WTC11 (cell line): ENCODE measurements around the gene EEF1AKMT3. TPM values are rescaled to one million over a fixed set of nuclear protein-coding genes. Genes with fewer than 3 reads are reported as not detected.

Source experiments
- ATAC-seq: fragments of 200-7000 bp; cut with Tn5 transposase; 2 replicates; pipeline ENCODE4 v1.10.0; 2021; ENCODE audit warnings: mild to moderate bottlenecking, moderate library complexity
- CTCF ChIA-PET: fragments of 300-600 bp; sonication (Branson Sonifier 250); formaldehyde crosslinking; loops from one replicate; lab custom pipeline; 2021; ENCODE audit warnings: antibody characterized with exemption; lab: Charles Lee
- POLR2A ChIA-PET: fragments of 350-600 bp; sonication (Branson Sonifier 250); formaldehyde crosslinking; loops from one replicate; lab custom pipeline; 2021; ENCODE audit warnings: antibody characterized with exemption; lab: Charles Lee
- DNase-seq: peaks from one replicate; pipeline ENCODE4 v3.0.0; 2021; ENCODE audit warnings: low spot score
- H3K27ac Mint-ChIP-seq: 2 replicates; pipeline ENCODE4 v1.8.0; 2021; ENCODE audit warnings: mixed read lengths
- H3K27me3 Mint-ChIP-seq: 2 replicates; pipeline ENCODE4 v1.8.0; 2021; ENCODE audit warnings: low read depth, mild to moderate bottlenecking, moderate library complexity, mixed read lengths
- H3K36me3 Mint-ChIP-seq: 2 replicates; pipeline ENCODE4 v1.8.0; 2021; ENCODE audit warnings: mixed read lengths
- H3K4me1 Mint-ChIP-seq: 2 replicates; pipeline ENCODE4 v1.8.0; 2022; ENCODE audit warnings: mixed read lengths
- H3K4me3 Mint-ChIP-seq: 2 replicates; pipeline ENCODE4 v1.8.0; 2021; ENCODE audit warnings: mild to moderate bottlenecking, moderate library complexity, mixed read lengths
- H3K9me3 Mint-ChIP-seq: 2 replicates; pipeline ENCODE4 v1.8.0; 2021; ENCODE audit warnings: mixed read lengths
- AFF4 ChIP-seq: sonication (generic); formaldehyde crosslinking; IDR thresholded peaks from 2 replicates; pipeline ENCODE4 v1.8.1; 2023; ENCODE audit warnings: mild to moderate bottlenecking, missing genetic modification reagents, borderline replicate concordance
- ATF1 ChIP-seq: sonication (generic); formaldehyde crosslinking; IDR thresholded peaks from 2 replicates; pipeline ENCODE4 v1.8.1; 2023; ENCODE audit warnings: mild to moderate bottlenecking, moderate library complexity, missing genetic modification reagents
- ATF2 ChIP-seq: sonication (generic); formaldehyde crosslinking; IDR thresholded peaks from 2 replicates; pipeline ENCODE4 v1.8.1; 2022; ENCODE audit warnings: low read depth, missing genetic modification reagents, borderline replicate concordance
- CBFB ChIP-seq: sonication (generic); formaldehyde crosslinking; IDR thresholded peaks from 2 replicates; pipeline ENCODE4 v1.8.1; 2022; ENCODE audit warnings: mild to moderate bottlenecking, low read depth, missing genetic modification reagents
- IRF1 ChIP-seq: sonication (generic); formaldehyde crosslinking; IDR thresholded peaks from 2 replicates; pipeline ENCODE4 v1.8.0; 2023; ENCODE audit warnings: missing genetic modification reagents
- MXD4 ChIP-seq: fragments of 250-450 bp; sonication (Bioruptor Pico); IDR thresholded peaks from 2 replicates; pipeline ENCODE4 v1.8.0; 2021; ENCODE audit warnings: mild to moderate bottlenecking, moderate library complexity, borderline replicate concordance
- NFYB ChIP-seq: sonication (generic); formaldehyde crosslinking; conservative IDR thresholded peaks from 2 replicates; pipeline ENCODE4 v1.8.0; 2022; ENCODE audit warnings: low read depth, missing genetic modification reagents
- NR2C2 ChIP-seq: sonication (generic); formaldehyde crosslinking; IDR thresholded peaks from 2 replicates; pipeline ENCODE4 v1.8.0; 2022; ENCODE audit warnings: mild to moderate bottlenecking, missing genetic modification reagents
- PRDM15 ChIP-seq: sonication (generic); formaldehyde crosslinking; IDR thresholded peaks from 2 replicates; pipeline ENCODE4 v1.8.0; 2022; ENCODE audit warnings: missing genetic modification reagents
- PRRX2 ChIP-seq: fragments of 250-450 bp; sonication (Bioruptor Pico); IDR thresholded peaks from 2 replicates; pipeline ENCODE4 v1.8.0; 2021; ENCODE audit warnings: mild to moderate bottlenecking
- TP53 ChIP-seq: sonication (generic); formaldehyde crosslinking; IDR thresholded peaks from 2 replicates; pipeline ENCODE4 v1.8.1; 2023; ENCODE audit warnings: mild to moderate bottlenecking, missing genetic modification reagents
- ZNF396 ChIP-seq: fragments of 250-450 bp; sonication (Bioruptor Pico); IDR thresholded peaks from 2 replicates; pipeline ENCODE4 v1.8.0; 2021; ENCODE audit warnings: mild to moderate bottlenecking, moderate library complexity, borderline replicate concordance
- ZNF416 ChIP-seq: fragments of 250-450 bp; sonication (Bioruptor Pico); IDR thresholded peaks from 2 replicates; pipeline ENCODE4 v1.9.0; 2021; ENCODE audit warnings: mild to moderate bottlenecking, inconsistent platforms
- total RNA-seq: library from RNA; stranded (reverse); gene quantifications from 3 replicates; pipeline ENCODE4 v1.2.3, GENCODE V29; 2021

EEF1AKMT3 gene
- total RNA-seq, 1 experiment from 2014 or later, result 3.2 TPM

GRCh38 chr12:57741844-57742738 lies 30.3 kb upstream of the EEF1AKMT3 start (continued):
- TF ChIP-seq PRDM15 (no peak), ATF2 (CRISPR knock-in tag) (no peak), PRRX2 (CRISPR knock-in tag) (no peak), ZNF396 (CRISPR knock-in tag) (no peak), CBFB (CRISPR knock-in tag) (no peak), IRF1 (no peak)

- ATAC-seq (no peak), DNase-seq (no peak)
- H3K36me3 Mint-ChIP-seq, result peaks cover 27% of the 10 kb centered on the region
- H3K27me3 Mint-ChIP-seq, result peaks cover 57% of the 10 kb centered on the region
- no peaks in the 10 kb centered on the region; the same call in 1 of the 2 replicates for H3K9me3 Mint-ChIP-seq
- TF ChIP-seq NR2C2 (CRISPR knock-in tag) (no peak), AFF4 (CRISPR knock-in tag) (no peak), ATF1 (CRISPR knock-in tag) (no peak), ZNF416 (no peak), NFYB (no peak), TP53 (CRISPR knock-in tag) (no peak), MXD4 (CRISPR knock-in tag) (no peak)
- ChIA-PET CTCF (interaction anchor here (1.5 to 4.7 kb wide), 4 partner anchors 13 to 285 kb away, joined by 6 to 34 read pairs (median 20); partner anchors contain the start of gene GLI1), POLR2A (interaction anchor here (1.0 to 1.8 kb wide), 2 partner anchors 8 to 13 kb away, joined by 4 to 12 read pairs; no protein-coding TSS in a partner anchor)
- H3K4me3 Mint-ChIP-seq, result peak overlapping the region; percentile 93
- peaks cover 20% of the 10 kb centered on the region for H3K4me1 Mint-ChIP-seq
- no peak overlapping the region for H3K27ac Mint-ChIP-seq
These were observed 28.6 kb upstream of the EEF1AKMT3 start for GRCh38 chr12:57743769-57744168.
